HCT116 (cell line): ENCODE measurements around the gene SEMA4C. TPM values are rescaled to one million over a fixed set of nuclear protein-coding genes. Genes with fewer than 3 reads are reported as not detected.

Experiments used
- ATAC-seq: fragments of 200-7000 bp; cut with Tn5 transposase; 2 replicates; pipeline ENCODE4 v1.9.1; 2020; ENCODE audit warnings: mild to moderate bottlenecking, moderate library complexity
- BruUV-seq: library from RNA; stranded (reverse); fragments of 400-500 nt; replicated peaks from 2 replicates; lab custom pipeline; 2021; lab: Mats Ljungman, UMichigan
- CTCF ChIA-PET: fragments of 300-600 bp; sonication (Branson Sonifier 250); formaldehyde crosslinking; loops from one replicate; lab custom pipeline; 2021; ENCODE audit warnings: antibody characterized with exemption; lab: Charles Lee
- POLR2A ChIA-PET: fragments of 300-600, 350-600 bp; sonication (Branson Sonifier 250); formaldehyde crosslinking; loops from one replicate; lab custom pipeline; 2021; ENCODE audit warnings: antibody characterized with exemption; lab: Charles Lee
- RAD21 ChIA-PET, 2 experiments: fragments of 300-600 bp; sonication (Branson Sonifier 250); formaldehyde crosslinking; loops; one replicate each; lab custom pipeline; 2023; ENCODE audit warnings: low total read pairs in 2 of 2; ENCODE audit not compliant: uncharacterized antibody in 2 of 2, unreplicated experiment in 2 of 2, low non-redundant PET in 1 of 2; lab: Charles Lee
- DNase-seq: peaks from one replicate; pipeline ENCODE4 v3.0.0-alpha.2; 2010; ENCODE audit warnings: low read depth, low spot score
- H2AFZ ChIP-seq: fragments of 200-600 bp; shearing (Covaris generic), sonication (generic); 2 replicates; pipeline ENCODE4 v1.6.1; 2017; ENCODE audit warnings: low read depth, mixed run types, mixed read lengths, antibody characterized with exemption, low read length; ENCODE audit not compliant: poor library complexity, severe bottlenecking
- H3K27ac ChIP-seq: 2 replicates; pipeline ENCODE4 v1.5.1; 2012; ENCODE audit warnings: low read depth, low read length
- H3K27me3 ChIP-seq: fragments of 200-600 bp; sonication (generic); 2 replicates; pipeline ENCODE4 v1.6.1; 2016; ENCODE audit warnings: mixed run types, low read length, mixed read lengths; ENCODE audit not compliant: insufficient read depth
- H3K36me3 ChIP-seq, 2 experiments: fragments of 200-500 bp in 1 of 2; fragments of 200-600 bp in 1 of 2; sonication (Bioruptor generic) in 1 of 2; sonication (generic) in 1 of 2; 2 replicates each; pipeline versions ENCODE4 v1.5.1 to v1.6.1; 2014 to 2016; ENCODE audit warnings: low read length in 2 of 2, inconsistent platforms in 1 of 2, mixed read lengths in 1 of 2, mixed run types in 1 of 2; ENCODE audit not compliant: insufficient read depth in 2 of 2, control insufficient read depth in 1 of 2
- H3K4me1 ChIP-seq, 2 experiments: fragments of 200-600 bp in 1 of 2; sonication (generic) in 1 of 2; 2 replicates each; pipeline versions ENCODE4 v1.5.1 to v1.6.1; 2012 to 2017; ENCODE audit warnings: low read length in 2 of 2, inconsistent platforms in 1 of 2, mild to moderate bottlenecking in 1 of 2, mixed read lengths in 1 of 2, mixed run types in 1 of 2, moderate library complexity in 1 of 2; ENCODE audit not compliant: insufficient read depth in 2 of 2, control insufficient read depth in 1 of 2
- H3K4me2 ChIP-seq: fragments of 200-600 bp; sonication (generic); 2 replicates; pipeline ENCODE4 v1.6.1; 2017; ENCODE audit warnings: mixed run types, low read length, mixed read lengths
- H3K4me3 ChIP-seq, 2 experiments: fragments of 200-600 bp in 1 of 2; sonication (generic) in 1 of 2; replicated peaks in 1 of 2; 2 replicates each; pipeline ENCODE4 v1.5.1; 2011 to 2016; ENCODE audit warnings: low read length in 2 of 2, control low read depth in 1 of 2, low read depth in 1 of 2, mild to moderate bottlenecking in 1 of 2, mixed read lengths in 1 of 2, mixed run types in 1 of 2
- H3K79me2 ChIP-seq: fragments of 200-600 bp; sonication (generic); 2 replicates; pipeline ENCODE4 v1.6.1; 2017; ENCODE audit warnings: mild to moderate bottlenecking, mixed run types, low read length, moderate library complexity, mixed read lengths; ENCODE audit not compliant: insufficient read depth
- H3K9ac ChIP-seq: fragments of 200-600 bp; sonication (generic); 2 replicates; pipeline ENCODE4 v1.6.1; 2016; ENCODE audit warnings: low read length, mixed read lengths
- H3K9me2 ChIP-seq: fragments of 200-600 bp; sonication (generic), shearing (Covaris generic); 2 replicates; pipeline ENCODE4 v1.6.1; 2017; ENCODE audit warnings: mixed run types, mild to moderate bottlenecking, moderate library complexity; ENCODE audit not compliant: insufficient read depth
- H3K9me3 ChIP-seq, 2 experiments: fragments of 200-500 bp in 1 of 2; fragments of 200-600 bp in 1 of 2; sonication (Bioruptor generic) in 1 of 2; sonication (generic) in 1 of 2; 2 replicates each; pipeline ENCODE4 v1.6.1; 2014 to 2017; ENCODE audit warnings: low read length in 2 of 2, mixed read lengths in 2 of 2, inconsistent platforms in 1 of 2, low read depth in 1 of 2, mild to moderate bottlenecking in 1 of 2, mixed run types in 1 of 2, moderate library complexity in 1 of 2; ENCODE audit not compliant: control insufficient read depth in 1 of 2, insufficient read depth in 1 of 2
- H4K20me1 ChIP-seq: fragments of 200-600 bp; sonication (generic), shearing (Covaris generic); 2 replicates; pipeline ENCODE4 v1.6.1; 2017; ENCODE audit warnings: mixed run types, mild to moderate bottlenecking, moderate library complexity; ENCODE audit not compliant: insufficient read depth
- ATF3 ChIP-seq: IDR thresholded peaks from 2 replicates; pipeline ENCODE4 v1.6.1; 2012
- CEBPB ChIP-seq: IDR thresholded peaks from 2 replicates; pipeline ENCODE4 v1.6.1; 2012; ENCODE audit warnings: low read depth
- EGR1 ChIP-seq: IDR thresholded peaks from 2 replicates; pipeline ENCODE4 v1.6.1; 2012; ENCODE audit warnings: low read depth
- ELF1 ChIP-seq: IDR thresholded peaks from 2 replicates; pipeline ENCODE4 v1.6.1; 2012; ENCODE audit warnings: low read depth, borderline replicate concordance
- EZH2 ChIP-seq: fragments of 200-600 bp; sonication (generic); IDR thresholded peaks from 2 replicates; pipeline ENCODE4 v1.6.1; 2017; ENCODE audit warnings: antibody characterized with exemption, mixed run types
- EZH2phosphoT487 ChIP-seq: fragments of 200-600 bp; IDR thresholded peaks from 2 replicates; pipeline ENCODE4 v1.6.1; 2018; ENCODE audit warnings: antibody characterized with exemption, borderline replicate concordance
- FOSL1 ChIP-seq: IDR thresholded peaks from 2 replicates; pipeline ENCODE4 v1.6.1; 2012; ENCODE audit warnings: low read depth
- POLR2A ChIP-seq: IDR thresholded peaks from 2 replicates; pipeline ENCODE4 v1.7.0; 2011; ENCODE audit warnings: borderline replicate concordance; ENCODE audit not compliant: insufficient read depth, insufficient read length; ENCODE audit errors: extremely low read depth
- POLR2AphosphoS5 ChIP-seq: IDR thresholded peaks from 2 replicates; pipeline ENCODE4 v1.6.1; 2011; ENCODE audit warnings: mild to moderate bottlenecking, low read depth, low read length, moderate library complexity
- RAD21 ChIP-seq: IDR thresholded peaks from 2 replicates; pipeline ENCODE4 v1.6.1; 2012; ENCODE audit warnings: low read depth, mild to moderate bottlenecking
- REST ChIP-seq: IDR thresholded peaks from 2 replicates; pipeline ENCODE4 v1.6.1; 2012; ENCODE audit warnings: low read depth
- SP1 ChIP-seq: IDR thresholded peaks from 2 replicates; pipeline ENCODE4 v1.6.1; 2012; ENCODE audit warnings: low read depth
- SRF ChIP-seq: IDR thresholded peaks from 2 replicates; pipeline ENCODE4 v1.6.1; 2012; ENCODE audit warnings: low read depth
- TCF7L2 ChIP-seq: IDR thresholded peaks from 2 replicates; pipeline ENCODE4 v1.7.0; 2011; ENCODE audit warnings: borderline replicate concordance, inconsistent platforms; ENCODE audit not compliant: insufficient read depth, insufficient read length; ENCODE audit errors: extremely low read depth
- YY1 ChIP-seq: IDR thresholded peaks from 2 replicates; pipeline ENCODE4 v1.6.1; 2011; ENCODE audit warnings: low read length, low read depth, moderate library complexity, mild to moderate bottlenecking; ENCODE audit not compliant: insufficient replicate concordance; ENCODE audit errors: extremely low read depth
- ZFX ChIP-seq: fragments of 450-650 bp; IDR thresholded peaks from 2 replicates; pipeline ENCODE4 v1.6.1; 2017
- ZNF274 ChIP-seq: fragments of 200-500 bp; sonication (Bioruptor generic); IDR thresholded peaks from 2 replicates; pipeline ENCODE4 v1.6.1; 2014; ENCODE audit warnings: mild to moderate bottlenecking, low read depth, low read length, inconsistent platforms
- intact Hi-C: fragments of 100-400 bp; cut with micrococcal nuclease; formaldehyde crosslinking; loops from 2 replicates; pipeline ENCODE4 v1.10.0; 2022
- total RNA-seq: library from RNA; stranded (reverse); gene quantifications from one replicate; pipeline ENCODE4 v1.2.1, GENCODE V29; 2021; ENCODE audit not compliant: unreplicated experiment
- TF ChIP-seq, protein P1 (sequence below), 3 experiments: fragments of 200-600 bp in 1 of 3; sonication (generic) in 1 of 3; IDR thresholded peaks in 2 of 3; conservative IDR thresholded peaks in 1 of 3; 2 replicates each; pipeline ENCODE4 v1.5.1; 2012 to 2017; ENCODE audit warnings: low read depth in 2 of 3, low read length in 2 of 3, antibody characterized with exemption in 1 of 3, borderline replicate concordance in 1 of 3, control low read depth in 1 of 3, mild to moderate bottlenecking in 1 of 3, mixed read lengths in 1 of 3, mixed run types in 1 of 3, moderate library complexity in 1 of 3; ENCODE audit not compliant: insufficient read depth in 1 of 3
- TF ChIP-seq, protein P2 (sequence below): IDR thresholded peaks from 2 replicates; pipeline ENCODE4 v1.6.1; 2011; ENCODE audit warnings: mild to moderate bottlenecking, low read length, moderate library complexity; ENCODE audit not compliant: insufficient replicate concordance; ENCODE audit errors: extremely low read depth

SEMA4C gene
- total RNA-seq, 1 experiment from 2014 or later, result 25.4 TPM

- CTCF ChIA-PET, result no interaction called here
- POLR2A ChIA-PET, result interaction anchor here (0.7 kb wide), 1 partner anchor 14 kb away, joined by 3 read pairs; no protein-coding TSS in a partner anchor
- H3K36me3 ChIP-seq, result no peaks in the 10 kb centered on the region
Measured at GRCh38 chr2:96899413-96899741, 29.5 kb upstream of the SEMA4C start.

More at GRCh38 chr2:96899413-96899741, 29.5 kb upstream of the SEMA4C start:
- H3K4me3 ChIP-seq, result no peak overlapping the region
- RAD21 ChIA-PET, result no interaction called here
- ATAC-seq, result no peak
- intact Hi-C loops, result no loop called here
- TF ChIP-seq SP1 (no peak), SRF (no peak), EGR1 (no peak), EZH2 (no peak), REST (no peak), POLR2AphosphoS5 (no peak), FOSL1 (no peak), CEBPB (no peak), ZNF274 (no peak), ZFX (no peak), POLR2A (no peak), RAD21 (no peak), TCF7L2 (no peak), YY1 (no peak), EZH2phosphoT487 (no peak), ATF3 (no peak), ELF1 (no peak)
- TF ChIP-seq, protein P1, sequence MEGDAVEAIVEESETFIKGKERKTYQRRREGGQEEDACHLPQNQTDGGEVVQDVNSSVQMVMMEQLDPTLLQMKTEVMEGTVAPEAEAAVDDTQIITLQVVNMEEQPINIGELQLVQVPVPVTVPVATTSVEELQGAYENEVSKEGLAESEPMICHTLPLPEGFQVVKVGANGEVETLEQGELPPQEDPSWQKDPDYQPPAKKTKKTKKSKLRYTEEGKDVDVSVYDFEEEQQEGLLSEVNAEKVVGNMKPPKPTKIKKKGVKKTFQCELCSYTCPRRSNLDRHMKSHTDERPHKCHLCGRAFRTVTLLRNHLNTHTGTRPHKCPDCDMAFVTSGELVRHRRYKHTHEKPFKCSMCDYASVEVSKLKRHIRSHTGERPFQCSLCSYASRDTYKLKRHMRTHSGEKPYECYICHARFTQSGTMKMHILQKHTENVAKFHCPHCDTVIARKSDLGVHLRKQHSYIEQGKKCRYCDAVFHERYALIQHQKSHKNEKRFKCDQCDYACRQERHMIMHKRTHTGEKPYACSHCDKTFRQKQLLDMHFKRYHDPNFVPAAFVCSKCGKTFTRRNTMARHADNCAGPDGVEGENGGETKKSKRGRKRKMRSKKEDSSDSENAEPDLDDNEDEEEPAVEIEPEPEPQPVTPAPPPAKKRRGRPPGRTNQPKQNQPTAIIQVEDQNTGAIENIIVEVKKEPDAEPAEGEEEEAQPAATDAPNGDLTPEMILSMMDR (IDR thresholded peaks at IDR 0.05 in 2 of 3, conservative IDR thresholded peaks at IDR 0.05 in 1 of 3; ENCODE audit: borderline replicate concordance in 1 of 3, insufficient read depth in 1 of 3, low read depth in 2 of 3, low read length in 2 of 3), result no peak
- TF ChIP-seq, protein P2, sequence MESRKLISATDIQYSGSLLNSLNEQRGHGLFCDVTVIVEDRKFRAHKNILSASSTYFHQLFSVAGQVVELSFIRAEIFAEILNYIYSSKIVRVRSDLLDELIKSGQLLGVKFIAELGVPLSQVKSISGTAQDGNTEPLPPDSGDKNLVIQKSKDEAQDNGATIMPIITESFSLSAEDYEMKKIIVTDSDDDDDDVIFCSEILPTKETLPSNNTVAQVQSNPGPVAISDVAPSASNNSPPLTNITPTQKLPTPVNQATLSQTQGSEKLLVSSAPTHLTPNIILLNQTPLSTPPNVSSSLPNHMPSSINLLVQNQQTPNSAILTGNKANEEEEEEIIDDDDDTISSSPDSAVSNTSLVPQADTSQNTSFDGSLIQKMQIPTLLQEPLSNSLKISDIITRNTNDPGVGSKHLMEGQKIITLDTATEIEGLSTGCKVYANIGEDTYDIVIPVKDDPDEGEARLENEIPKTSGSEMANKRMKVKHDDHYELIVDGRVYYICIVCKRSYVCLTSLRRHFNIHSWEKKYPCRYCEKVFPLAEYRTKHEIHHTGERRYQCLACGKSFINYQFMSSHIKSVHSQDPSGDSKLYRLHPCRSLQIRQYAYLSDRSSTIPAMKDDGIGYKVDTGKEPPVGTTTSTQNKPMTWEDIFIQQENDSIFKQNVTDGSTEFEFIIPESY, result no peak
- no peaks in the 10 kb centered on the region for H4K20me1 ChIP-seq
- no TSS peak for BruUV-seq
- no peak overlapping the region for H3K27ac ChIP-seq
- H3K79me2 ChIP-seq, result no peaks in the 10 kb centered on the region
- H3K27me3 ChIP-seq, result no peaks in the 10 kb centered on the region
- no peaks in the 10 kb centered on the region for H3K9me3 ChIP-seq
- H3K9ac ChIP-seq, result no peak overlapping the region
- no peak overlapping the region for H3K4me2 ChIP-seq
- H2AFZ ChIP-seq, result no peak overlapping the region
- no peak for DNase-seq
- H3K4me1 ChIP-seq, result peaks cover 13 to 23% of the 10 kb centered on the region in 2 experiments; a peak in 3 of 4 replicates
- no peaks in the 10 kb centered on the region for H3K9me2 ChIP-seq
